HCT116 (cell line): ENCODE data around the gene CRYBA4. TPM values are rescaled to one million over a fixed set of nuclear protein-coding genes. Genes with fewer than 3 reads are reported as not detected.
A peak's percentile ranks its signal among the peaks of the same experiment; 100 is the strongest.

Experiments
- ATAC-seq: fragments of 200-7000 bp; cut with Tn5 transposase; 2 replicates; pipeline ENCODE4 v1.9.1; 2020; ENCODE audit warnings: mild to moderate bottlenecking, moderate library complexity
- BruUV-seq: library from RNA; stranded (reverse); fragments of 400-500 nt; replicated peaks from 2 replicates; lab custom pipeline; 2021; lab: Mats Ljungman, UMichigan
- CTCF ChIA-PET: fragments of 300-600 bp; sonication (Branson Sonifier 250); formaldehyde crosslinking; loops from one replicate; lab custom pipeline; 2021; ENCODE audit warnings: antibody characterized with exemption; lab: Charles Lee
- POLR2A ChIA-PET: fragments of 300-600, 350-600 bp; sonication (Branson Sonifier 250); formaldehyde crosslinking; loops from one replicate; lab custom pipeline; 2021; ENCODE audit warnings: antibody characterized with exemption; lab: Charles Lee
- RAD21 ChIA-PET, 2 experiments: fragments of 300-600 bp; sonication (Branson Sonifier 250); formaldehyde crosslinking; loops; one replicate each; lab custom pipeline; 2023; ENCODE audit warnings: low total read pairs in 2 of 2; ENCODE audit not compliant: uncharacterized antibody in 2 of 2, unreplicated experiment in 2 of 2, low non-redundant PET in 1 of 2; lab: Charles Lee
- DNase-seq: peaks from one replicate; pipeline ENCODE4 v3.0.0-alpha.2; 2010; ENCODE audit warnings: low read depth, low spot score
- H2AFZ ChIP-seq: fragments of 200-600 bp; shearing (Covaris generic), sonication (generic); 2 replicates; pipeline ENCODE4 v1.6.1; 2017; ENCODE audit warnings: low read depth, mixed run types, mixed read lengths, antibody characterized with exemption, low read length; ENCODE audit not compliant: poor library complexity, severe bottlenecking
- H3K27ac ChIP-seq: 2 replicates; pipeline ENCODE4 v1.5.1; 2012; ENCODE audit warnings: low read depth, low read length
- H3K27me3 ChIP-seq: fragments of 200-600 bp; sonication (generic); 2 replicates; pipeline ENCODE4 v1.6.1; 2016; ENCODE audit warnings: mixed run types, low read length, mixed read lengths; ENCODE audit not compliant: insufficient read depth
- H3K36me3 ChIP-seq, 2 experiments: fragments of 200-500 bp in 1 of 2; fragments of 200-600 bp in 1 of 2; sonication (Bioruptor generic) in 1 of 2; sonication (generic) in 1 of 2; 2 replicates each; pipeline versions ENCODE4 v1.5.1 to v1.6.1; 2014 to 2016; ENCODE audit warnings: low read length in 2 of 2, inconsistent platforms in 1 of 2, mixed read lengths in 1 of 2, mixed run types in 1 of 2; ENCODE audit not compliant: insufficient read depth in 2 of 2, control insufficient read depth in 1 of 2
- H3K4me1 ChIP-seq, 2 experiments: fragments of 200-600 bp in 1 of 2; sonication (generic) in 1 of 2; 2 replicates each; pipeline versions ENCODE4 v1.5.1 to v1.6.1; 2012 to 2017; ENCODE audit warnings: low read length in 2 of 2, inconsistent platforms in 1 of 2, mild to moderate bottlenecking in 1 of 2, mixed read lengths in 1 of 2, mixed run types in 1 of 2, moderate library complexity in 1 of 2; ENCODE audit not compliant: insufficient read depth in 2 of 2, control insufficient read depth in 1 of 2
- H3K4me2 ChIP-seq: fragments of 200-600 bp; sonication (generic); 2 replicates; pipeline ENCODE4 v1.6.1; 2017; ENCODE audit warnings: mixed run types, low read length, mixed read lengths
- H3K4me3 ChIP-seq, 2 experiments: fragments of 200-600 bp in 1 of 2; sonication (generic) in 1 of 2; replicated peaks in 1 of 2; 2 replicates each; pipeline ENCODE4 v1.5.1; 2011 to 2016; ENCODE audit warnings: low read length in 2 of 2, control low read depth in 1 of 2, low read depth in 1 of 2, mild to moderate bottlenecking in 1 of 2, mixed read lengths in 1 of 2, mixed run types in 1 of 2
- H3K79me2 ChIP-seq: fragments of 200-600 bp; sonication (generic); 2 replicates; pipeline ENCODE4 v1.6.1; 2017; ENCODE audit warnings: mild to moderate bottlenecking, mixed run types, low read length, moderate library complexity, mixed read lengths; ENCODE audit not compliant: insufficient read depth
- H3K9ac ChIP-seq: fragments of 200-600 bp; sonication (generic); 2 replicates; pipeline ENCODE4 v1.6.1; 2016; ENCODE audit warnings: low read length, mixed read lengths
- H3K9me2 ChIP-seq: fragments of 200-600 bp; sonication (generic), shearing (Covaris generic); 2 replicates; pipeline ENCODE4 v1.6.1; 2017; ENCODE audit warnings: mixed run types, mild to moderate bottlenecking, moderate library complexity; ENCODE audit not compliant: insufficient read depth
- H3K9me3 ChIP-seq, 2 experiments: fragments of 200-500 bp in 1 of 2; fragments of 200-600 bp in 1 of 2; sonication (Bioruptor generic) in 1 of 2; sonication (generic) in 1 of 2; 2 replicates each; pipeline ENCODE4 v1.6.1; 2014 to 2017; ENCODE audit warnings: low read length in 2 of 2, mixed read lengths in 2 of 2, inconsistent platforms in 1 of 2, low read depth in 1 of 2, mild to moderate bottlenecking in 1 of 2, mixed run types in 1 of 2, moderate library complexity in 1 of 2; ENCODE audit not compliant: control insufficient read depth in 1 of 2, insufficient read depth in 1 of 2
- H4K20me1 ChIP-seq: fragments of 200-600 bp; sonication (generic), shearing (Covaris generic); 2 replicates; pipeline ENCODE4 v1.6.1; 2017; ENCODE audit warnings: mixed run types, mild to moderate bottlenecking, moderate library complexity; ENCODE audit not compliant: insufficient read depth
- ATF3 ChIP-seq: IDR thresholded peaks from 2 replicates; pipeline ENCODE4 v1.6.1; 2012
- CBX3 ChIP-seq: IDR thresholded peaks from 2 replicates; pipeline ENCODE4 v1.6.1; 2012; ENCODE audit warnings: low read depth
- CEBPB ChIP-seq: IDR thresholded peaks from 2 replicates; pipeline ENCODE4 v1.6.1; 2012; ENCODE audit warnings: low read depth
- CTCF ChIP-seq, 3 experiments: fragments of 200-600 bp in 1 of 3; sonication (generic) in 1 of 3; IDR thresholded peaks in 2 of 3; conservative IDR thresholded peaks in 1 of 3; 2 replicates each; pipeline ENCODE4 v1.5.1; 2012 to 2017; ENCODE audit warnings: low read depth in 2 of 3, low read length in 2 of 3, antibody characterized with exemption in 1 of 3, borderline replicate concordance in 1 of 3, control low read depth in 1 of 3, mild to moderate bottlenecking in 1 of 3, mixed read lengths in 1 of 3, mixed run types in 1 of 3, moderate library complexity in 1 of 3; ENCODE audit not compliant: insufficient read depth in 1 of 3
- EGR1 ChIP-seq: IDR thresholded peaks from 2 replicates; pipeline ENCODE4 v1.6.1; 2012; ENCODE audit warnings: low read depth
- ELF1 ChIP-seq: IDR thresholded peaks from 2 replicates; pipeline ENCODE4 v1.6.1; 2012; ENCODE audit warnings: low read depth, borderline replicate concordance
- EZH2 ChIP-seq: fragments of 200-600 bp; sonication (generic); IDR thresholded peaks from 2 replicates; pipeline ENCODE4 v1.6.1; 2017; ENCODE audit warnings: antibody characterized with exemption, mixed run types
- EZH2phosphoT487 ChIP-seq: fragments of 200-600 bp; IDR thresholded peaks from 2 replicates; pipeline ENCODE4 v1.6.1; 2018; ENCODE audit warnings: antibody characterized with exemption, borderline replicate concordance
- JUND ChIP-seq: IDR thresholded peaks from 2 replicates; pipeline ENCODE4 v1.6.1; 2012
- MAX ChIP-seq: IDR thresholded peaks from 2 replicates; pipeline ENCODE4 v1.6.1; 2012
- POLR2A ChIP-seq: IDR thresholded peaks from 2 replicates; pipeline ENCODE4 v1.7.0; 2011; ENCODE audit warnings: borderline replicate concordance; ENCODE audit not compliant: insufficient read depth, insufficient read length; ENCODE audit errors: extremely low read depth
- RAD21 ChIP-seq: IDR thresholded peaks from 2 replicates; pipeline ENCODE4 v1.6.1; 2012; ENCODE audit warnings: low read depth, mild to moderate bottlenecking
- REST ChIP-seq: IDR thresholded peaks from 2 replicates; pipeline ENCODE4 v1.6.1; 2012; ENCODE audit warnings: low read depth
- SIN3A ChIP-seq: IDR thresholded peaks from 2 replicates; pipeline ENCODE4 v1.6.1; 2012; ENCODE audit warnings: low read depth
- SRF ChIP-seq: IDR thresholded peaks from 2 replicates; pipeline ENCODE4 v1.6.1; 2012; ENCODE audit warnings: low read depth
- TCF7L2 ChIP-seq: IDR thresholded peaks from 2 replicates; pipeline ENCODE4 v1.7.0; 2011; ENCODE audit warnings: borderline replicate concordance, inconsistent platforms; ENCODE audit not compliant: insufficient read depth, insufficient read length; ENCODE audit errors: extremely low read depth
- ZFX ChIP-seq: fragments of 450-650 bp; IDR thresholded peaks from 2 replicates; pipeline ENCODE4 v1.6.1; 2017
- ZNF274 ChIP-seq: fragments of 200-500 bp; sonication (Bioruptor generic); IDR thresholded peaks from 2 replicates; pipeline ENCODE4 v1.6.1; 2014; ENCODE audit warnings: mild to moderate bottlenecking, low read depth, low read length, inconsistent platforms
- intact Hi-C: fragments of 100-400 bp; cut with micrococcal nuclease; formaldehyde crosslinking; loops from 2 replicates; pipeline ENCODE4 v1.10.0; 2022
- total RNA-seq: library from RNA; stranded (reverse); gene quantifications from one replicate; pipeline ENCODE4 v1.2.1, GENCODE V29; 2021; ENCODE audit not compliant: unreplicated experiment

CRYBA4 gene
- total RNA-seq, 1 experiment from 2014 or later, result not detected

GRCh38 chr22:26674211-26675190 is 52.7 kb downstream of the CRYBA4 start:
- DNase-seq (no peak), ATAC-seq (no peak)
- H3K79me2 ChIP-seq, result peaks cover 24% of the 10 kb centered on the region
- H3K36me3 ChIP-seq, result no peaks in the 10 kb centered on the region
- H3K9ac ChIP-seq, result peak overlapping the region; percentile 84
- TF ChIP-seq POLR2A (no peak), ZFX (no peak), JUND (no peak), MAX (no peak), EZH2 (no peak), TCF7L2 (no peak), EGR1 (no peak), CBX3 (no peak), REST (no peak), SRF (no peak), RAD21 (no peak), SIN3A (no peak), CTCF (IDR thresholded peaks at IDR 0.05 in 2 of 3, conservative IDR thresholded peaks at IDR 0.05 in 1 of 3; ENCODE audit: borderline replicate concordance in 1 of 3, insufficient read depth in 1 of 3, low read depth in 2 of 3, low read length in 2 of 3) (no peak), ATF3 (no peak), EZH2phosphoT487 (no peak), CEBPB (no peak), ZNF274 (no peak), ELF1 (no peak)
- H3K4me1 ChIP-seq, result peaks cover 15 to 21% of the 10 kb centered on the region in 2 experiments
- H3K27ac ChIP-seq, result peak overlapping the region; percentile 82; the same call in 1 of the 2 replicates
- ChIA-PET POLR2A (no interaction called here), CTCF (interaction anchor here (1.1 to 2.1 kb wide), 2 partner anchors 9 to 82 kb away, joined by 3 to 8 read pairs; no protein-coding TSS in a partner anchor), RAD21 (no interaction called here)
- H3K4me2 ChIP-seq, result peak overlapping the region; percentile 80
- peak overlapping the region; percentile 62 to 78 for H3K4me3 ChIP-seq
- H3K9me3 ChIP-seq, result no peaks in the 10 kb centered on the region
- H3K9me2 ChIP-seq, result no peaks in the 10 kb centered on the region
- BruUV-seq, result no TSS peak
- no peak overlapping the region for H2AFZ ChIP-seq
- intact Hi-C loops, result no loop called here
- no peaks in the 10 kb centered on the region for H4K20me1 ChIP-seq
- H3K27me3 ChIP-seq, result no peaks in the 10 kb centered on the region
